ENCODE data around the gene GPC6. TPM values are rescaled to one million over a fixed set of nuclear protein-coding genes. Genes with fewer than 3 reads are reported as not detected.

The GPC6 gene
- total RNA-seq, 1 experiment from 2014 or later = 0.22 TPM

DNA sequence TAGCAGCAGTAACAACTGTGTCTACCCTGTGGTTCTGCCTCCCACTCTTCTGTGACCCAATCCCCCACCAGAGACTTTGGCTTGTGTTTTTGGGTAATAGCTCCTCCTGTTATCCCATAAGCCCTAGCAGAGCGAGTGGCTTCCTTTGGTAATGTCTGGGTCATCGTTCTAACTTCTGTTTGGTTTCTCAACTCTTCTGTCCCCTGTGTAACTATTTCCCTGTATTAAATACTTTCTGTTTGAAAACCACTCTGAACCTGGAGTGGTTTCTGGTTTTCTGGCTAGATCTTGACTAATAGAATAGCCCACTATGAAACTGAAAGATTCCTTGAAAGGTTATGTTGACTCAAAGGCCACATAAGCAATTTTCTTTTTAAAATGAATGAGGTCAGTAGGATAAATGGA lies 902.9 kb downstream of the GPC6 start:
- Histone ChIP-seq H3K4me1 (ENCODE audit: control insufficient read depth in 1 of 2, insufficient read depth in 2 of 2, low read length in 2 of 2) (no peaks in the 10 kb centered on the region), H2AFZ (ENCODE audit: low read depth, low read length, poor library complexity, severe bottlenecking) (no peak overlapping the region), H3K79me2 (ENCODE audit: insufficient read depth, low read length) (no peaks in the 10 kb centered on the region), H3K36me3 (ENCODE audit: control insufficient read depth in 1 of 2, insufficient read depth in 2 of 2, low read length in 2 of 2) (no peaks in the 10 kb centered on the region), H3K27me3 (ENCODE audit: insufficient read depth, low read length) (no peaks in the 10 kb centered on the region), H3K9me2 (ENCODE audit: insufficient read depth) (no peaks in the 10 kb centered on the region), H3K9ac (ENCODE audit: low read length) (no peak overlapping the region), H3K4me2 (ENCODE audit: low read length) (no peak overlapping the region), H3K9me3 (ENCODE audit: control insufficient read depth in 1 of 2, insufficient read depth in 1 of 2, low read depth in 1 of 2, low read length in 2 of 2) (peaks cover 5 to 7% of the 10 kb centered on the region in 2 experiments; a peak in 2 of 4 replicates), H3K27ac (ENCODE audit: low read depth, low read length) (no peak overlapping the region), H3K4me3 (replicated peaks in 1 of 2; ENCODE audit: low read depth in 1 of 2, low read length in 2 of 2) (no peak overlapping the region), H4K20me1 (ENCODE audit: insufficient read depth) (no peaks in the 10 kb centered on the region)
- BruUV-seq (replicated peaks) = no TSS peak
- ATAC-seq = no peak
- ChIA-PET POLR2A (no interaction called here), CTCF (no interaction called here), RAD21 (ENCODE audit: low non-redundant PET in 1 of 2, low total read pairs in 2 of 2, uncharacterized antibody in 2 of 2, unreplicated experiment in 2 of 2) (no interaction called here)
- DNase-seq (ENCODE audit: low read depth, low spot score) = no peak
- intact Hi-C loops (cut with micrococcal nuclease) = no loop called here
- no peak for TF ChIP-seq CBX3 (IDR thresholded peaks at IDR 0.05; ENCODE audit: low read depth)
- TF ChIP-seq RAD21 (IDR thresholded peaks at IDR 0.05; ENCODE audit: low read depth) = no peak

DNA sequence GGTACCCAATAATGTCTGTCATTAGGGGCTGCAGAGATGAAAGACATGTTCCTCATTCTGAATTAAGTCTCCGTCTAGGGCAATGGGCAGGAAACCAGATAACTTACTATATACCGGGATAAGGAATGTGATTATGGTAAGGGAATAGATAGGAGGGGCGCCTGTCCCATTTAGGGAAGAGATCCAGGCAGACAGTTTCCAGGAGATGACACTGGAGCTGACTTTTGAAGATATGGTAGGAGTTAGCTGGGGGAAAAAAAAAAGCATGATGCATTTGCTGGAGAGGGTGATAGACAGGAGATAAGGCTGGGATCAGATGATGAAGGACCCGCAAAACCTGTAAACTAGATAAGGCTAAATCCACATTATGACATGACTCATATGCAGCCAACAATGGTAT lies 912.2 kb downstream of the GPC6 start:
- H3K4me2 ChIP-seq (ENCODE audit: low read length) = no peak overlapping the region
- H3K4me3 ChIP-seq (replicated peaks in 1 of 2; ENCODE audit: low read depth in 1 of 2, low read length in 2 of 2) = no peak overlapping the region
- no peak overlapping the region for H3K9ac ChIP-seq (ENCODE audit: low read length)
- ChIA-PET CTCF (no interaction called here), POLR2A (no interaction called here), RAD21 (ENCODE audit: low non-redundant PET in 1 of 2, low total read pairs in 2 of 2, uncharacterized antibody in 2 of 2, unreplicated experiment in 2 of 2) (no interaction called here)
- no TSS peak for BruUV-seq (replicated peaks)
- no peak for ATAC-seq
- H3K36me3 ChIP-seq (ENCODE audit: control insufficient read depth in 1 of 2, insufficient read depth in 2 of 2, low read length in 2 of 2) = no peaks in the 10 kb centered on the region
- no peaks in the 10 kb centered on the region for H3K27me3 ChIP-seq (ENCODE audit: insufficient read depth, low read length)
- no peak for DNase-seq (ENCODE audit: low read depth, low spot score)
- no peak overlapping the region for H3K27ac ChIP-seq (ENCODE audit: low read depth, low read length)
- no peaks in the 10 kb centered on the region for H3K79me2 ChIP-seq (ENCODE audit: insufficient read depth, low read length)
- no peaks in the 10 kb centered on the region for H3K9me2 ChIP-seq (ENCODE audit: insufficient read depth)
- no peaks in the 10 kb centered on the region for H3K4me1 ChIP-seq (ENCODE audit: control insufficient read depth in 1 of 2, insufficient read depth in 2 of 2, low read length in 2 of 2)
- no peaks in the 10 kb centered on the region for H4K20me1 ChIP-seq (ENCODE audit: insufficient read depth)
- peaks cover 0 to 15% of the 10 kb centered on the region in 2 experiments; a peak in 2 of 4 replicates for H3K9me3 ChIP-seq (ENCODE audit: control insufficient read depth in 1 of 2, insufficient read depth in 1 of 2, low read depth in 1 of 2, low read length in 2 of 2)
- H2AFZ ChIP-seq (ENCODE audit: low read depth, low read length, poor library complexity, severe bottlenecking) = no peak overlapping the region
- intact Hi-C loops (cut with micrococcal nuclease) = no loop called here
- TF ChIP-seq FOSL1 (IDR thresholded peaks at IDR 0.05; ENCODE audit: low read depth) (no peak), CEBPB (IDR thresholded peaks at IDR 0.05; ENCODE audit: low read depth) (no peak), POLR2A (IDR thresholded peaks at IDR 0.05; ENCODE audit: borderline replicate concordance, extremely low read depth, insufficient read depth, insufficient read length) (no peak), EZH2phosphoT487 (IDR thresholded peaks at IDR 0.05; ENCODE audit: borderline replicate concordance) (no peak), ELF1 (IDR thresholded peaks at IDR 0.05; ENCODE audit: borderline replicate concordance, low read depth) (no peak), ZNF274 (IDR thresholded peaks at IDR 0.05; ENCODE audit: low read depth, low read length) (no peak), EGR1 (IDR thresholded peaks at IDR 0.05; ENCODE audit: low read depth) (no peak), POLR2AphosphoS5 (IDR thresholded peaks at IDR 0.05; ENCODE audit: low read depth, low read length) (no peak), ZFX (IDR thresholded peaks at IDR 0.05) (no peak), SIN3A (IDR thresholded peaks at IDR 0.05; ENCODE audit: low read depth) (no peak)
- TF ChIP-seq, protein P1, sequence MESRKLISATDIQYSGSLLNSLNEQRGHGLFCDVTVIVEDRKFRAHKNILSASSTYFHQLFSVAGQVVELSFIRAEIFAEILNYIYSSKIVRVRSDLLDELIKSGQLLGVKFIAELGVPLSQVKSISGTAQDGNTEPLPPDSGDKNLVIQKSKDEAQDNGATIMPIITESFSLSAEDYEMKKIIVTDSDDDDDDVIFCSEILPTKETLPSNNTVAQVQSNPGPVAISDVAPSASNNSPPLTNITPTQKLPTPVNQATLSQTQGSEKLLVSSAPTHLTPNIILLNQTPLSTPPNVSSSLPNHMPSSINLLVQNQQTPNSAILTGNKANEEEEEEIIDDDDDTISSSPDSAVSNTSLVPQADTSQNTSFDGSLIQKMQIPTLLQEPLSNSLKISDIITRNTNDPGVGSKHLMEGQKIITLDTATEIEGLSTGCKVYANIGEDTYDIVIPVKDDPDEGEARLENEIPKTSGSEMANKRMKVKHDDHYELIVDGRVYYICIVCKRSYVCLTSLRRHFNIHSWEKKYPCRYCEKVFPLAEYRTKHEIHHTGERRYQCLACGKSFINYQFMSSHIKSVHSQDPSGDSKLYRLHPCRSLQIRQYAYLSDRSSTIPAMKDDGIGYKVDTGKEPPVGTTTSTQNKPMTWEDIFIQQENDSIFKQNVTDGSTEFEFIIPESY (IDR thresholded peaks at IDR 0.05; ENCODE audit: extremely low read depth, insufficient replicate concordance, low read length) = no peak
- TF ChIP-seq, protein P2, sequence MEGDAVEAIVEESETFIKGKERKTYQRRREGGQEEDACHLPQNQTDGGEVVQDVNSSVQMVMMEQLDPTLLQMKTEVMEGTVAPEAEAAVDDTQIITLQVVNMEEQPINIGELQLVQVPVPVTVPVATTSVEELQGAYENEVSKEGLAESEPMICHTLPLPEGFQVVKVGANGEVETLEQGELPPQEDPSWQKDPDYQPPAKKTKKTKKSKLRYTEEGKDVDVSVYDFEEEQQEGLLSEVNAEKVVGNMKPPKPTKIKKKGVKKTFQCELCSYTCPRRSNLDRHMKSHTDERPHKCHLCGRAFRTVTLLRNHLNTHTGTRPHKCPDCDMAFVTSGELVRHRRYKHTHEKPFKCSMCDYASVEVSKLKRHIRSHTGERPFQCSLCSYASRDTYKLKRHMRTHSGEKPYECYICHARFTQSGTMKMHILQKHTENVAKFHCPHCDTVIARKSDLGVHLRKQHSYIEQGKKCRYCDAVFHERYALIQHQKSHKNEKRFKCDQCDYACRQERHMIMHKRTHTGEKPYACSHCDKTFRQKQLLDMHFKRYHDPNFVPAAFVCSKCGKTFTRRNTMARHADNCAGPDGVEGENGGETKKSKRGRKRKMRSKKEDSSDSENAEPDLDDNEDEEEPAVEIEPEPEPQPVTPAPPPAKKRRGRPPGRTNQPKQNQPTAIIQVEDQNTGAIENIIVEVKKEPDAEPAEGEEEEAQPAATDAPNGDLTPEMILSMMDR (IDR thresholded peaks at IDR 0.05 in 2 of 3, conservative IDR thresholded peaks at IDR 0.05 in 1 of 3; ENCODE audit: borderline replicate concordance in 1 of 3, insufficient read depth in 1 of 3, low read depth in 2 of 3, low read length in 2 of 3) = no peak
- TF ChIP-seq, protein P3, sequence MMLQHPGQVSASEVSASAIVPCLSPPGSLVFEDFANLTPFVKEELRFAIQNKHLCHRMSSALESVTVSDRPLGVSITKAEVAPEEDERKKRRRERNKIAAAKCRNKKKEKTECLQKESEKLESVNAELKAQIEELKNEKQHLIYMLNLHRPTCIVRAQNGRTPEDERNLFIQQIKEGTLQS (IDR thresholded peaks at IDR 0.05) = no peak
